DND-41 (cell line): ENCODE data around the gene USP10.
A peak's percentile ranks its signal among the peaks of the same experiment; 100 is the strongest.

Experiments used
- ATAC-seq: fragments of 200-7000 bp; cut with Tn5 transposase; 3 replicates; pipeline ENCODE4 v1.9.1; 2021; ENCODE audit warnings: low read depth; ENCODE audit not compliant: insufficient read depth
- DNase-seq: peaks from one replicate; pipeline ENCODE4 v3.0.0-alpha.2; 2020
- H2AFZ ChIP-seq: 2 replicates; pipeline ENCODE4 v1.6.0; 2012; ENCODE audit warnings: low read depth, low read length
- H3K27ac ChIP-seq: 2 replicates; pipeline ENCODE4 v1.5.1; 2012; ENCODE audit warnings: low read length, inconsistent platforms
- H3K27me3 ChIP-seq: fragments of 200-600 bp; sonication (generic); 2 replicates; pipeline ENCODE4 v1.6.0; 2012; ENCODE audit warnings: low read length, mild to moderate bottlenecking, inconsistent platforms; ENCODE audit not compliant: insufficient read depth, poor library complexity
- H3K36me3 ChIP-seq: 2 replicates; pipeline ENCODE4 v1.5.1; 2012; ENCODE audit warnings: low read length, inconsistent platforms; ENCODE audit not compliant: insufficient read depth
- H3K4me1 ChIP-seq: 2 replicates; pipeline ENCODE4 v1.5.1; 2012; ENCODE audit warnings: mild to moderate bottlenecking, low read length; ENCODE audit not compliant: insufficient read depth
- H3K4me2 ChIP-seq: 2 replicates; pipeline ENCODE4 v1.6.0; 2012; ENCODE audit warnings: mild to moderate bottlenecking, moderate library complexity, low read length, inconsistent platforms; ENCODE audit not compliant: insufficient read depth
- H3K4me3 ChIP-seq, 2 experiments: fragments of 200-600 bp in 1 of 2; shearing (Covaris generic) in 1 of 2; 2 replicates each; pipeline ENCODE4 v1.5.1; 2012 to 2016; ENCODE audit warnings: inconsistent platforms in 2 of 2, low read length in 2 of 2, mild to moderate bottlenecking in 2 of 2, low read depth in 1 of 2, moderate library complexity in 1 of 2
- H3K79me2 ChIP-seq: 2 replicates; pipeline ENCODE4 v1.6.0; 2012; ENCODE audit warnings: low read length, inconsistent platforms; ENCODE audit not compliant: insufficient read depth
- H3K9ac ChIP-seq: 2 replicates; pipeline ENCODE4 v1.6.0; 2012; ENCODE audit warnings: low read depth, mild to moderate bottlenecking, inconsistent platforms, low read length, moderate library complexity
- H3K9me3 ChIP-seq: 2 replicates; pipeline ENCODE4 v1.5.1; 2012; ENCODE audit warnings: low read length, moderate library complexity, mild to moderate bottlenecking, inconsistent platforms; ENCODE audit not compliant: insufficient read depth, severe bottlenecking
- H4K20me1 ChIP-seq: 2 replicates; pipeline ENCODE4 v1.6.0; 2012; ENCODE audit warnings: low read length; ENCODE audit not compliant: insufficient read depth
- EZH2 ChIP-seq: IDR thresholded peaks from 3 replicates; pipeline ENCODE4 v1.6.1; 2012; ENCODE audit warnings: borderline replicate concordance, low read depth, mild to moderate bottlenecking, moderate library complexity, low read length, inconsistent platforms; ENCODE audit not compliant: severe bottlenecking
- TF ChIP-seq, protein P1 (sequence below): IDR thresholded peaks from 2 replicates; pipeline ENCODE4 v1.5.1; 2012; ENCODE audit warnings: borderline replicate concordance, low read length, moderate library complexity, mild to moderate bottlenecking; ENCODE audit not compliant: poor library complexity, severe bottlenecking; ENCODE audit errors: extremely low read depth

USP10 gene

DNA sequence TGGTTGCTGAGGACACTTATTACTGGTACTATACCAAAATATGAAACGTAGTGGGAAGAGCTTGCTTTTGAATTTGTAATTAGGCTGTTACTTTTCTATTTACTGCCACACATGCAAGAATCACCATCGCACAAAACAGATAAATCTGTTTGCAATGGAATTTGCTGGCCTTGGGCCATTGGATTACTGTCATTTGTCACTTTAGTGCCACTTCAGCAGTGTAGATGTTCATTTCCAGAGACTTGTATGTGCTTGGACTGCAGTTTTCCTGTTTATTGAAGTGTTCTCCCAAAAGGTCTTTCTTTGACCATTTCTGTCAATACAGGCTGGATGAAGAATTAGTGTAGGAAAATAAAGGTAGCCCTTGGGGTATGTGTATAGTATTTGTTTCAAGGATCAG is 4.5 kb downstream of the USP10 start:
- Histone ChIP-seq H3K4me1 (peaks cover 36% of the 10 kb centered on the region), H3K9ac (no peak overlapping the region), H3K9me3 (no peaks in the 10 kb centered on the region), H3K27ac (no peak overlapping the region), H3K4me2 (peak overlapping the region; percentile 14; the same call in 1 of the 2 replicates), H4K20me1 (peaks cover 70% of the 10 kb centered on the region), H3K27me3 (no peaks in the 10 kb centered on the region), H2AFZ (no peak overlapping the region), H3K4me3 (no peak overlapping the region), H3K36me3 (peaks cover 8% of the 10 kb centered on the region), H3K79me2 (peaks cover 92% of the 10 kb centered on the region)
- ATAC-seq (no peak), DNase-seq (no peak)
- no peak for TF ChIP-seq EZH2
- TF ChIP-seq, protein P1, sequence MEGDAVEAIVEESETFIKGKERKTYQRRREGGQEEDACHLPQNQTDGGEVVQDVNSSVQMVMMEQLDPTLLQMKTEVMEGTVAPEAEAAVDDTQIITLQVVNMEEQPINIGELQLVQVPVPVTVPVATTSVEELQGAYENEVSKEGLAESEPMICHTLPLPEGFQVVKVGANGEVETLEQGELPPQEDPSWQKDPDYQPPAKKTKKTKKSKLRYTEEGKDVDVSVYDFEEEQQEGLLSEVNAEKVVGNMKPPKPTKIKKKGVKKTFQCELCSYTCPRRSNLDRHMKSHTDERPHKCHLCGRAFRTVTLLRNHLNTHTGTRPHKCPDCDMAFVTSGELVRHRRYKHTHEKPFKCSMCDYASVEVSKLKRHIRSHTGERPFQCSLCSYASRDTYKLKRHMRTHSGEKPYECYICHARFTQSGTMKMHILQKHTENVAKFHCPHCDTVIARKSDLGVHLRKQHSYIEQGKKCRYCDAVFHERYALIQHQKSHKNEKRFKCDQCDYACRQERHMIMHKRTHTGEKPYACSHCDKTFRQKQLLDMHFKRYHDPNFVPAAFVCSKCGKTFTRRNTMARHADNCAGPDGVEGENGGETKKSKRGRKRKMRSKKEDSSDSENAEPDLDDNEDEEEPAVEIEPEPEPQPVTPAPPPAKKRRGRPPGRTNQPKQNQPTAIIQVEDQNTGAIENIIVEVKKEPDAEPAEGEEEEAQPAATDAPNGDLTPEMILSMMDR = no peak

DNA sequence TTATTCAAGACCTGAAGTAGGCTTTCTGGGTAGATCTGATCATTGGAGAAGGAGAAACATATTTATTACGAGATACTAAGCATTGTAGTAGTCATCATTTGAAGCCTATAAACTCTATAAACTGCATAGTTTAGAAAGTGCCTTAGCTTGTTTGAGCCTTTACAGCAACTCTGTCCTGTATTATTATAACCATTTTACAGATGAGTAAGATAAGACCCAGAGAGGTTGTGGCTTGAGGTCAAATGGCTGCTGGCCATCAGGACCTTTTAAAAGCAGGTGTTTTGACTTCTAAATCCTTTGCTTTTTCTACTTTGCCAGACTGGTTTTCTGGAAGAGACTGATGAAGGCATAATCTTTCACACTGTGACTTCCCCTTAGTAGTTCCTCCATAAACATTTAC is 7.1 kb downstream of the USP10 start:
- Histone ChIP-seq H3K27ac (no peak overlapping the region), H3K4me1 (peaks cover 22% of the 10 kb centered on the region), H3K36me3 (peaks cover 17% of the 10 kb centered on the region), H4K20me1 (peaks cover 88% of the 10 kb centered on the region), H3K4me3 (no peak overlapping the region), H3K9me3 (no peaks in the 10 kb centered on the region), H2AFZ (no peak overlapping the region), H3K4me2 (no peak overlapping the region), H3K27me3 (no peaks in the 10 kb centered on the region), H3K79me2 (peaks cover 97% of the 10 kb centered on the region), H3K9ac (no peak overlapping the region)
- ATAC-seq (no peak), DNase-seq (no peak)
- no peak for TF ChIP-seq EZH2
- TF ChIP-seq, protein P1 = no peak

GRCh38 chr16:84709609-84710008 is 9.8 kb downstream of the USP10 start:
- Histone ChIP-seq H3K9me3 (no peaks in the 10 kb centered on the region), H3K4me1 (peaks cover 9% of the 10 kb centered on the region), H3K4me2 (no peak overlapping the region), H2AFZ (no peak overlapping the region), H3K4me3 (no peak overlapping the region), H4K20me1 (peaks cover 91% of the 10 kb centered on the region), H3K36me3 (peaks cover 16% of the 10 kb centered on the region), H3K79me2 (peaks cover 98% of the 10 kb centered on the region), H3K27me3 (no peaks in the 10 kb centered on the region), H3K9ac (no peak overlapping the region), H3K27ac (no peak overlapping the region)
- TF ChIP-seq, protein P1 = no peak
- TF ChIP-seq EZH2 = no peak
- DNase-seq (no peak), ATAC-seq (no peak)

- Histone ChIP-seq H3K36me3 (peaks cover 15% of the 10 kb centered on the region), H3K9ac (no peak overlapping the region), H4K20me1 (peaks cover 91% of the 10 kb centered on the region), H3K4me1 (peaks cover 7% of the 10 kb centered on the region; the same call in 1 of the 2 replicates), H3K4me3 (no peak overlapping the region), H3K27ac (no peak overlapping the region), H3K79me2 (peaks cover 97% of the 10 kb centered on the region), H3K27me3 (no peaks in the 10 kb centered on the region), H3K4me2 (no peak overlapping the region), H2AFZ (no peak overlapping the region), H3K9me3 (no peaks in the 10 kb centered on the region)
- TF ChIP-seq EZH2 = no peak
- TF ChIP-seq, protein P1 = no peak
- DNase-seq (no peak), ATAC-seq (no peak)
Observed at GRCh38 chr16:84710686-84711085, 10.9 kb downstream of the USP10 start.
